WI38 (cell line): ENCODE results near the gene GTF2E1.
"Not testable (repeated sequence)": the region's sequence is repeated elsewhere in the genome, so short reads cannot be mapped to it uniquely, and the experiment has no call there.

Experiments
- H3K4me3 ChIP-seq: 2 replicates; pipeline ENCODE4 v1.5.1; 2011; ENCODE audit warnings: low read depth, mild to moderate bottlenecking, control low read depth, low read length
- TF ChIP-seq, protein P1 (sequence below): IDR thresholded peaks from 2 replicates; pipeline ENCODE4 v1.5.1; 2012; ENCODE audit warnings: low read depth, mild to moderate bottlenecking, control low read depth, low read length

Gene GTF2E1

DNA sequence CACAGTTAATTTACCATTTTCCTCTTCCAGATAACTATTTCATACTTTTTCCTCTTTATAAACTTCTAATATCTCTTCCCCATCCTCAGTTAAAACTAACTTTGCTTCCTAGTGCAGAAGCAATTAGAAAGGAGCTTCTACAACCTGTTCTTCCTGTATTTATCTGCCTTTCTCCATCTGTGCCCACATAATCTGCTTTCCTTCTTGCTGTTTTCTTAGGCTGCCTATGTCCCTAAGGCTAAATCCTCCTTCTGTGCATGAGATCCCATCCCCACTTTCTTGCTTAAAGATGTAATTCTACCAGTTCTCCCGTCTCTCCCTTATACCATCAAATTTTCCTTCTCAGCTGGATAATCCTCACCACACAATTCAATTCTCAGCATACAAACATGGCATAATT is 32.2 kb upstream of the GTF2E1 start:
- TF ChIP-seq, protein P1, sequence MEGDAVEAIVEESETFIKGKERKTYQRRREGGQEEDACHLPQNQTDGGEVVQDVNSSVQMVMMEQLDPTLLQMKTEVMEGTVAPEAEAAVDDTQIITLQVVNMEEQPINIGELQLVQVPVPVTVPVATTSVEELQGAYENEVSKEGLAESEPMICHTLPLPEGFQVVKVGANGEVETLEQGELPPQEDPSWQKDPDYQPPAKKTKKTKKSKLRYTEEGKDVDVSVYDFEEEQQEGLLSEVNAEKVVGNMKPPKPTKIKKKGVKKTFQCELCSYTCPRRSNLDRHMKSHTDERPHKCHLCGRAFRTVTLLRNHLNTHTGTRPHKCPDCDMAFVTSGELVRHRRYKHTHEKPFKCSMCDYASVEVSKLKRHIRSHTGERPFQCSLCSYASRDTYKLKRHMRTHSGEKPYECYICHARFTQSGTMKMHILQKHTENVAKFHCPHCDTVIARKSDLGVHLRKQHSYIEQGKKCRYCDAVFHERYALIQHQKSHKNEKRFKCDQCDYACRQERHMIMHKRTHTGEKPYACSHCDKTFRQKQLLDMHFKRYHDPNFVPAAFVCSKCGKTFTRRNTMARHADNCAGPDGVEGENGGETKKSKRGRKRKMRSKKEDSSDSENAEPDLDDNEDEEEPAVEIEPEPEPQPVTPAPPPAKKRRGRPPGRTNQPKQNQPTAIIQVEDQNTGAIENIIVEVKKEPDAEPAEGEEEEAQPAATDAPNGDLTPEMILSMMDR = no peak

DNA sequence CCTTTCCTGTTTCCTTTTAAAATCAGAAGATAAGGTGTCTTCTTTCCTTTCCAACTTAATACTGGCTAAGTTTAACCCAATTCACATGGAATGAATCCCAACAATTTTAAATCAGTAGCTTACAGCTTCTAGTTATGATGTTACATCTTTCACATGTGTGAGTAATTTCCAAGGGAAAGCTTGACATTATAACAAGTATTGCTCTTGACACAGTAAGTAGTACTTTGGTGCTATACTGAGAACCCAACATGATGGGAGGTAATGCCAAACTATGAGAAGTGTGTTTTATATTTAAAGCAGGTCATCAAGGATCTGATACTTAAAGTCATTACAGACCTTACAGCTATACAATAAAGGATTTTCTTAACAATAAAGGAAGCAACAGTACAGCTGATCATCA is 29.3 kb upstream of the GTF2E1 start:
- TF ChIP-seq, protein P1 = no peak
- H3K4me3 ChIP-seq = no peak overlapping the region

More for the DNA sequence above, 32.2 kb upstream of the GTF2E1 start:
- H3K4me3 ChIP-seq = no peak overlapping the region

DNA sequence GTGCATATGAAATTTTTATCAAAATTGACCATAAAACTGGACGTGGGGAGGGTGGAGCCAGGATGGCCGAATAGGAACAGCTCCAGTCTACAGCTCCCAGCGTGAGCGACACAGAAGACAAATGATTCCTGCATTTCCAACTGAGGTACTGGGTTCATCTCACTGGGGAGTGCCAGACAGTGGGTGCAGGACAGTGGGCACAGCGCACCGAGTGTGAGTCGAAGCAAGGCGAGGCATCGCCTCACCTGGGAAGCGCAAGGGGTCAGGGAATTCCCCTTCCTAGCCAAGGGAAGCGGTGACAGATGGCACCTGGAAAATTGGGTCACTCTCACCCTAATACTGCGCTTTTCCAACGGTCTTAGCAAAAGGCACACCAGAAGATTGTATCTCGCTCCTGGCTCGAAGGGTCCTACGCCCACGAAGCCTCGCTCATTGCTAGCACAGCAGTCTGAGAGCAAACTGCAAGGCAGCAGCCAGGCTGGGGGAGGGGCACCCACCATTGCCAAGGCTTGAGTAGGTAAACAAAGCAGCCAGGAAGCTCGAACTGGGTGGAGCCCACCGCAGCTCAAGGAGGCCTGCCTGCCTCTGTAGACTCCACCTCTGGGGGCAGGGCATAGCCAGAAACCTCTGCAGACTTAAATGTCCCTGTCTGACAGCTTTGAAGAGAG is 23.2 kb upstream of the GTF2E1 start:
- not testable (repeated sequence) for H3K4me3 ChIP-seq

DNA sequence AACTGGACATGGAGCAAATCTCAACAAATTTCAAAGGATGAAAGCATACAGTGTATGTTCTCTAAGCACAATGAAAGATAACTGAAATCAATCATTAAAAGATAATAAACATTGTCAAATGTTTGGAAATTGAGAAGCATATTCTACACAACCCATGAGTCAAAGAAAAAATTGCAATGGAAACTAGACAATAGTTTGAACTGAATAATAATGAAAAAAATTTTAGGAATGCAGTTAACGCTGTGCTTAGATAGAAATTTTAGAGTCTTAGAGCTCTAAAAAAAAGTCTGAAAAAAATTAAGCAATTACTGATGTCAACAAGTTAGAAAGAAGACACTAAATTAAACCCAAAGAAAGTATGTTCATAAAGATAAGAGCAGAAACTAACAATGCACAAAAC is 15.8 kb upstream of the GTF2E1 start:
- no peak overlapping the region for H3K4me3 ChIP-seq
- TF ChIP-seq, protein P1 = no peak

DNA sequence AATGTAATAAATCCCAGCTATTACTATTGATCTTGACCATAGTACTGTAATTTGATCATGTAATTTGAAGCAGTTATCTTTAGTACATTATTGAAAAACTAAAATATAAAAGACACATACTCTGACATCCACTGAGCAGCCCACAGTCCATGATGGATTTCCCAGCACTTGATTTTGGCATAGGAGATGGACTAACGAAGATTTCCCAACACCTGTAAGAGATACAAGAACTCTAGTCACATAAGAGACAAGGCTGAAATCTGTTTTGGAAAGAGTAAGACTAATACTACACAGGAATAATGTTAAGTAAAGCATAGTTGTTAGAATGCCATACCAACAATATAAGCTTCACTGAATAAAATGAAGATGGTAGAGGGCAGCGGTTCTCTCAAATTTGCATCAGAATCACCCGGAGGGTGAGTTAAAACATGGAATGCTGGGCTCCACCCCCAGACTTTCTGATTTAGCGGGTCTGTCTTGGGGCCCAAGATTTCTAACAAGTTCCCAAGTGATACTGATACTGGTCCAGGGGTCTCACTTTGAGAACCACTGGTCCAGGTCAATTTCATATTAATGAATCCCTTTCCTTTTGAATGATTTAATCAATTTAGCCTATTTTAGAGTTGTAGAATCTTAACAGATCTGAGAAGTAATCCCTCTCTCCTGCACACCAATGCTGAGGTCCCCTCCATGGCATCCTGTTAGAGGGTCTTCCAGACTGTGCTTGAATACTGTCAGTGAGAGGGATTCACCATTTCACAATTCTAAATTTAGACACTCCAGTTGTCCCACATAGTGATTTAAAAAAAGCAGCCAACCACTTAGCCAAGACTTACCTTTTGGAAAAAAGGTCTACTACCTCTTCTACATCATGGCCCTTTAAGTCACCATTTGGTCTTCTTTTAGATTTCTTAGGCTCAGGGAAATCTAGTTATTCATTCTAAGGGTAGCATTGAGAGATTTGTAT is 11.7 kb upstream of the GTF2E1 start:
- TF ChIP-seq, protein P1 = no peak

DNA sequence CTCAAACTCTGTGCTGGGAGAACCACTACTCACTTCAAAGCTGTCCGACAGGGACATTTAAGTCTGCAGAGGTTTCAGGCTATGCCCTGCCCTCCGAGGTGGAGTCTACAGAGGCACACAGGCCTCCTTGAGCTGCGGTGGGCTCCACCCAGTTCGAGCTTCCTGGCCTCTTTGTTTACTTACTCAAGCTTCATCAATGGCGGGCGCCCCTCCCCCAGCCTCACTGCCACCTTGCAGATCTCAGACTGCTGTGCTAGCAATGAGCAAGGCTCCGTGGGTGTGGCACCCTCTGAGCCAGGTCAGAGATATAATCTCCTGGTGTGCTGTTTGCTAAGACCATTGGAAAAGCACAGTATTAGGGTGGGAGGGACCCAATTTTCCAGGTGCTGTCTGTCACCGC is 4.5 kb upstream of the GTF2E1 start:
- H3K4me3 ChIP-seq = not testable (repeated sequence)

More for the DNA sequence above, 11.7 kb upstream of the GTF2E1 start:
- H3K4me3 ChIP-seq = no peak overlapping the region

DNA sequence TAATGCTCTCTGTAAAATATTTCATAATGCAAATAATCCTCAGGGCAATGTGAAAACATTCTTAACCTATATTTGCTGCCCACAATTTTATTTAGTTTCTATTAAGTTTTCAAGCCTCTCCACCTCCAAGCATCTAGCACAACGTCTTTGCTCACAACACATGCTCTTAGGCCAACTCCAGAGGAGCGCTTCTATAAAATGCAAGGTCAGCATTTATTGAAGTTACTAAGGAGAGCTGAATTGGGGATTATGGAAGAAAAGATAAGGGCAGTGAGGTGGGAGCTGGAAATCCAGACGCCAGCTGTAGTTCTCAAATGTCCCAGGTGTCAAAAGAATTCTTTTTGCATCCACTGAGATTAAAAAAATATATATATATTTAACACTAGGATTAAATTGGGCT is 1.2 kb upstream of the GTF2E1 start:
- H3K4me3 ChIP-seq = peak overlapping the region; percentile 84
- TF ChIP-seq, protein P1 = no peak

DNA sequence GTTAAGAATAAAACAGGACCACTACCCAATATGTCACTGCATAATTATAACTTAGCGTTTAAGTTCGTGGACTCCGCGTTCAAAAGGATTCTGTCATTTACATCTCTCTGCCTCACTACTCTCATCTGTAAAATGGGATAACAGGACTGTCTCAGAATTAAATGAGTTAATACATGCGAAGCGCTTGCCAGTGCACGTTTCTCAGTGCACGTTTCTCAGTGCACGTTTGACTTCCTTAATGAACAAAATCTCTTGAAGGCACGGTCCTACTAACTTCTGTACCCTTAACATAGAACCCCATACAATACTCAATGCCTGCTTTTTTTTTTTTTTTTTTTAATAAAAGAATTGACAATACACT is 727 bp upstream of the GTF2E1 start:
- TF ChIP-seq, protein P1 = no peak
- peak overlapping the region; percentile 84 for H3K4me3 ChIP-seq
